Body of pancreas (tissue), 4 donors: ENCODE data around the gene GLG1. TPM values are rescaled to one million over a fixed set of nuclear protein-coding genes. Genes with fewer than 3 reads are reported as not detected.

Experiments
- ATAC-seq: fragments of 150-250 bp; one replicate; pipeline ENCODE4 v1.9.1; 2016
- DNase-seq, 4 donors: peaks; one replicate each; pipeline ENCODE4 v3.0.0-alpha.2; 2019
- H3K27ac ChIP-seq, 4 donors: fragments of 200-600 bp; sonication (generic); 1 replicate in 3 of 4; 2 replicates in 1 of 4; pipeline versions ENCODE4 v1.5.1 to v1.6.1; 2016 to 2019; ENCODE audit warnings: mild to moderate bottlenecking in 1 of 4, mixed read lengths in 1 of 4, moderate library complexity in 1 of 4
- H3K27me3 ChIP-seq, 2 donors: fragments of 200-600 bp; sonication (generic); one replicate each; pipeline ENCODE4 v1.6.0; 2016; ENCODE audit warnings: mild to moderate bottlenecking in 1 of 2
- H3K36me3 ChIP-seq, 2 donors: fragments of 200-600 bp; sonication (generic); replicated peaks in 1 of 2; 2 replicates each; pipeline ENCODE4 v1.5.1; 2016; ENCODE audit warnings: low read depth in 2 of 2; ENCODE audit not compliant: insufficient read depth in 1 of 2
- H3K4me1 ChIP-seq: fragments of 200-600 bp; sonication (generic); one replicate; pipeline ENCODE4 v1.6.0; 2016
- H3K4me3 ChIP-seq, 2 donors: fragments of 200-600 bp; sonication (generic); 1 replicate in 1 of 2; 2 replicates in 1 of 2; pipeline ENCODE4 v1.5.1; 2016 to 2019
- H3K9me3 ChIP-seq, 3 donors: fragments of 200-600 bp; sonication (generic); 1 replicate in 2 of 3; 2 replicates in 1 of 3; pipeline ENCODE4 v1.5.1; 2016
- POLR2A ChIP-seq, 3 donors: fragments of 450-650 bp; IDR thresholded peaks; one replicate each; pipeline ENCODE4 v1.6.1; 2016; ENCODE audit warnings: antibody characterized with exemption in 3 of 3, mild to moderate bottlenecking in 2 of 3
- WGBS, 2 donors: methylation state at CpG; one replicate each; pipeline ENCODE4 v1.1.5; 2017; 5-methylcytosine and 5-hydroxymethylcytosine counted together
- intact Hi-C: fragments of 100-400 bp; cut with DNase I; formaldehyde crosslinking; loops from one replicate; pipeline ENCODE4 v1.15.1; 2023
- total RNA-seq, 2 donors: library from RNA; depleted of rRNA; stranded (reverse); fragments of >200 nt; gene quantifications; one replicate each; pipeline ENCODE4 v1.1.0, GENCODE V29; 2016
- TF ChIP-seq, protein P1 (sequence below), 7 experiments: fragments of 450-650 bp in 4 of 7; fragments of 200-600 bp in 3 of 7; sonication (generic) in 3 of 7; IDR thresholded peaks; one replicate each; pipeline ENCODE4 v1.5.1; 2016 to 2019; ENCODE audit warnings: antibody characterized with exemption in 7 of 7

The GLG1 gene
- total RNA-seq, 2 donors from 2014 or later = 103 to 144 TPM

DNA sequence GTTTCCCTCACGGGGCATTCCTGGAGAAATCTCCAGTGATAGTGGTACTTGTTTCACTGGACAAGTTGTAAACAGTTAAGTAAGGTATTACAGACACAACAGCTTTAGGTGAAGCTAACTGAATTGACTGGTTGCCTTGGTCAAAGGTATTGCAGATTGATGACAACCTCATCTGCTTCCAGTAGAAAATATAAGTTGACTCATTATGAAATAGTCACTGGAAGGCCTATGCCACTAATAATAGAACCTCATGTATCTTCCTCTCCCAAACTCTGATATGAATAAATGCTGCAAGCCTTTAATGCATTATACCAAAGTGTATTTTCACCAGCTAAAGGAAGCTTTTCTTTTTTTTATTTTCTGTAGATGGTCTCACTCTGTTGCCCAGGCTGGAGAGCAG is 44.8 kb downstream of the GLG1 start:
- 75 to 88% methylated on average over 1 of the region's 1 CpG for WGBS, 2 donors
- Histone ChIP-seq H3K27me3 (no peaks in the 10 kb centered on the region), H3K4me1 (peaks cover 40% of the 10 kb centered on the region), H3K4me3 (no peak overlapping the region), H3K9me3 (no peaks in the 10 kb centered on the region), H3K27ac (no peak overlapping the region), H3K36me3 (no peaks in the 10 kb centered on the region)
- intact Hi-C loops = no loop called here
- no peak for ATAC-seq
- TF ChIP-seq, protein P1, sequence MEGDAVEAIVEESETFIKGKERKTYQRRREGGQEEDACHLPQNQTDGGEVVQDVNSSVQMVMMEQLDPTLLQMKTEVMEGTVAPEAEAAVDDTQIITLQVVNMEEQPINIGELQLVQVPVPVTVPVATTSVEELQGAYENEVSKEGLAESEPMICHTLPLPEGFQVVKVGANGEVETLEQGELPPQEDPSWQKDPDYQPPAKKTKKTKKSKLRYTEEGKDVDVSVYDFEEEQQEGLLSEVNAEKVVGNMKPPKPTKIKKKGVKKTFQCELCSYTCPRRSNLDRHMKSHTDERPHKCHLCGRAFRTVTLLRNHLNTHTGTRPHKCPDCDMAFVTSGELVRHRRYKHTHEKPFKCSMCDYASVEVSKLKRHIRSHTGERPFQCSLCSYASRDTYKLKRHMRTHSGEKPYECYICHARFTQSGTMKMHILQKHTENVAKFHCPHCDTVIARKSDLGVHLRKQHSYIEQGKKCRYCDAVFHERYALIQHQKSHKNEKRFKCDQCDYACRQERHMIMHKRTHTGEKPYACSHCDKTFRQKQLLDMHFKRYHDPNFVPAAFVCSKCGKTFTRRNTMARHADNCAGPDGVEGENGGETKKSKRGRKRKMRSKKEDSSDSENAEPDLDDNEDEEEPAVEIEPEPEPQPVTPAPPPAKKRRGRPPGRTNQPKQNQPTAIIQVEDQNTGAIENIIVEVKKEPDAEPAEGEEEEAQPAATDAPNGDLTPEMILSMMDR (IDR thresholded peaks at IDR 0.05) = no peak
- no peak for TF ChIP-seq POLR2A (IDR thresholded peaks at IDR 0.05)
- no peak for DNase-seq

DNA sequence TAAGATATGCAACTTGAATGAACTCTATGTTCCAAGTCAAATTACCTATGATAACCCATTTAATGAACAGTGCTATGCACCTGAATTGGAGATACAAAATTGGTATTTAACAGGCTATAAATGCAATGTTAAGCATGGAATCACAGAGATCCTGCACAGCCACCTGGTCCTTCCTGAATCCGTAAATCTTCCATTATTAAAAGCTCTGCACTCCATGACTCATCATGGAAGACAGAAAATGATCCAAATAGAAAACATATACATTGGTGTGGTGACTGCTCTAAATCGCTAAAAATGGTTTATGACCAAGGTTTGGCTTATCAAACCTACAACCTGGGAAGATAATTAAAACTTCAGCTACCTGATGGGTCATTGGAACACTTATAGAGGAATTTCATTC is 45.3 kb downstream of the GLG1 start:
- WGBS, 2 donors = 87 to 96% methylated on average over 2 of the region's 2 CpGs
- DNase-seq (no peak), ATAC-seq (no peak)
- Histone ChIP-seq H3K4me1 (peaks cover 40% of the 10 kb centered on the region), H3K36me3 (no peaks in the 10 kb centered on the region), H3K4me3 (no peak overlapping the region), H3K27ac (no peak overlapping the region), H3K27me3 (no peaks in the 10 kb centered on the region), H3K9me3 (no peaks in the 10 kb centered on the region)
- intact Hi-C loops = no loop called here
- TF ChIP-seq, protein P1 (IDR thresholded peaks at IDR 0.05) = no peak
- TF ChIP-seq POLR2A (IDR thresholded peaks at IDR 0.05) = no peak

DNA sequence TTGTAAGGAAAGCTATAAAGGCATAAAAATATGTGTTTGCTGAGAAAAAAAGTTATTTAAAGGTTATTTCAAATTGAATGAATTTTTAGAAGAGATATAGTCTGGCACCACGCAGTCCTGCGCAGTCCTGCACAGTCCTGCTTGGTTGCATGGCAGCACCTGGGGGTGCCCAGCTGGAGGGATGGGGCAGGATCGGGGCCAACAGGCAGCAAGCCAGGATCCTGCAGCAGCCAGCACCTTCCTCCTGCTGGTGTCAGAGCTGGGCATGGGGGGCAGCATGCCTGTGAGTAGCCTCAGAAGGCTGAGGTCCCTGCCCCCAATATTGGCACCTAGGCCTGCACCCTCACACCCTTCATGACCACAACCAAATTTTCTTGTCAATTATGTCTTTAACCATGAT is 46.0 kb downstream of the GLG1 start:
- Histone ChIP-seq H3K4me1 (peaks cover 35% of the 10 kb centered on the region), H3K27ac (no peak overlapping the region), H3K4me3 (no peak overlapping the region), H3K9me3 (no peaks in the 10 kb centered on the region), H3K36me3 (no peaks in the 10 kb centered on the region), H3K27me3 (no peaks in the 10 kb centered on the region)
- TF ChIP-seq, protein P1 (IDR thresholded peaks at IDR 0.05) = no peak
- no peak for TF ChIP-seq POLR2A (IDR thresholded peaks at IDR 0.05)
- intact Hi-C loops = no loop called here
- ATAC-seq (no peak), DNase-seq (peak in 1 of 4 donors; percentile 39)
- 67 to 76% methylated on average over 3 of the region's 3 CpGs for WGBS, 2 donors

DNA sequence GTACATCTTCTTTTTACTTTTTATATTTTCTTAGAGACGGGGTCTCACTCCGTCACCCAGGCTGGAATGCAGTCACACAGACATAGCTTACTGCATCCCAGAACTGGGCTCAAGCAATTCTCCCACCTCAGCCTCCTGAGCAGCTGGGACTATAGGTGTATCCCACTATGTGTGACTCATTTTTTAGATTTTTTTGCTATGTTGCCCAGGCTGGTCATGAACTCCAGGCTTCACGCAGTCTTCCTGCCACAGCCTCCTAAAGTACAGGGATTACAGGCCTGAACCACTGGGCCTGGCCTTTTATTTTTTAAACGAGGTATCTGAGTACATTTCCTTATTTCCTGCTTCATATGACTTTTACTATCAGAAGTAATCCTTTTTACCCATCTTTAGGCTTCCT is 48.0 kb downstream of the GLG1 start:
- Histone ChIP-seq H3K9me3 (no peaks in the 10 kb centered on the region), H3K27ac (no peak overlapping the region), H3K27me3 (no peaks in the 10 kb centered on the region), H3K4me3 (no peak overlapping the region), H3K4me1 (peaks cover 17% of the 10 kb centered on the region), H3K36me3 (no peaks in the 10 kb centered on the region)
- TF ChIP-seq, protein P1 (IDR thresholded peaks at IDR 0.05) = no peak
- no peak for TF ChIP-seq POLR2A (IDR thresholded peaks at IDR 0.05)
- no peak for ATAC-seq
- no peak for DNase-seq
- intact Hi-C loops = no loop called here
- WGBS, 2 donors = 75 to 82% methylated on average over 4 of the region's 4 CpGs

DNA sequence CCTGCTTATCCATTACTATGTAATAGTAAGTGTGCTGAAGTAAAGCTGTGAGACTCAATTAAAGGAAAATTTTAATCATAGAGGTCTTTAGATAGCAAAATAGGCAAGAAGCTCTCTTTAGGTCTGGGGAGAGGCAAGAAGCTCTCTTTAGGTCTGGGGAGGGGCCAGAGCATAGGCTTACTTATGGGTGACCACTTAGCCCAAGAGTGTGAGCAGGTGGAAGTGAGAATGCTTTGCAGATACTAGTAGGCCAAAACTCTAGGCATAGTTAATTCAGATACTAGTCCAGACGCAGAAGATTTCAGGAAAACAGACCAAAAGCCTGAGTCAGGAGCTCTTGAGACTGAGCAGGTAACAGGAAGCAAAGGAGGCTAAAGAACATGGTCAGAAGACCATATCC is 49.6 kb downstream of the GLG1 start:
- ATAC-seq (no peak), DNase-seq (no peak)
- Histone ChIP-seq H3K27ac (no peak overlapping the region), H3K9me3 (no peaks in the 10 kb centered on the region), H3K4me1 (peaks cover 15% of the 10 kb centered on the region), H3K36me3 (no peaks in the 10 kb centered on the region), H3K27me3 (no peaks in the 10 kb centered on the region), H3K4me3 (no peak overlapping the region)
- TF ChIP-seq, protein P1 (IDR thresholded peaks at IDR 0.05) = no peak
- no peak for TF ChIP-seq POLR2A (IDR thresholded peaks at IDR 0.05)
- intact Hi-C loops = no loop called here
- 63 to 65% methylated on average over 1 of the region's 1 CpG for WGBS, 2 donors
